RWPE2 (cell line): Measurements from ENCODE around the gene RSPRY1.

ENCODE experiments used
- ATAC-seq: fragments of 200-7000 bp; cut with Tn5 transposase; 3 replicates; pipeline ENCODE4 v1.9.1; 2021; ENCODE audit warnings: low read depth
- DNase-seq: peaks from one replicate; pipeline ENCODE4 v3.0.0-alpha.2; 2020; ENCODE audit warnings: low spot score
- H3K27ac ChIP-seq: fragments of 450-650 bp; 2 replicates; pipeline ENCODE4 v1.5.1; 2017; ENCODE audit warnings: mild to moderate bottlenecking; ENCODE audit not compliant: poor library complexity, severe bottlenecking
- H3K27me3 ChIP-seq: fragments of 250-450 bp; sonication (Bioruptor Pico); 2 replicates; pipeline ENCODE4 v1.5.1; 2021; ENCODE audit warnings: mild to moderate bottlenecking, moderate library complexity; ENCODE audit not compliant: insufficient read depth, poor library complexity, severe bottlenecking
- H3K36me3 ChIP-seq: fragments of 250-450 bp; sonication (Bioruptor Pico); 2 replicates; pipeline ENCODE4 v1.5.1; 2020; ENCODE audit warnings: low read depth, mild to moderate bottlenecking, moderate library complexity
- H3K4me1 ChIP-seq: fragments of 250-450 bp; sonication (Bioruptor Pico); 2 replicates; pipeline ENCODE4 v1.5.1; 2021; ENCODE audit warnings: mild to moderate bottlenecking, moderate library complexity; ENCODE audit not compliant: insufficient read depth, poor library complexity, severe bottlenecking
- H3K4me3 ChIP-seq: fragments of 250-450 bp; sonication (Bioruptor Pico); 2 replicates; pipeline ENCODE4 v1.5.1; 2021; ENCODE audit warnings: mild to moderate bottlenecking, moderate library complexity; ENCODE audit not compliant: severe bottlenecking
- H3K9me3 ChIP-seq: fragments of 250-450 bp; sonication (Bioruptor Pico); 2 replicates; pipeline ENCODE4 v1.5.1; 2021; ENCODE audit warnings: mild to moderate bottlenecking, moderate library complexity; ENCODE audit not compliant: severe bottlenecking
- CTCF ChIP-seq: fragments of 450-650 bp; IDR thresholded peaks from one replicate; pipeline ENCODE4 v1.5.1; 2017; ENCODE audit warnings: mild to moderate bottlenecking, moderate library complexity; ENCODE audit not compliant: poor library complexity, severe bottlenecking

The RSPRY1 gene

GRCh38 chr16:57257455-57258070 lies 71.4 kb downstream of the RSPRY1 start:
- H3K36me3 ChIP-seq = peaks cover 68% of the 10 kb centered on the region

DNA sequence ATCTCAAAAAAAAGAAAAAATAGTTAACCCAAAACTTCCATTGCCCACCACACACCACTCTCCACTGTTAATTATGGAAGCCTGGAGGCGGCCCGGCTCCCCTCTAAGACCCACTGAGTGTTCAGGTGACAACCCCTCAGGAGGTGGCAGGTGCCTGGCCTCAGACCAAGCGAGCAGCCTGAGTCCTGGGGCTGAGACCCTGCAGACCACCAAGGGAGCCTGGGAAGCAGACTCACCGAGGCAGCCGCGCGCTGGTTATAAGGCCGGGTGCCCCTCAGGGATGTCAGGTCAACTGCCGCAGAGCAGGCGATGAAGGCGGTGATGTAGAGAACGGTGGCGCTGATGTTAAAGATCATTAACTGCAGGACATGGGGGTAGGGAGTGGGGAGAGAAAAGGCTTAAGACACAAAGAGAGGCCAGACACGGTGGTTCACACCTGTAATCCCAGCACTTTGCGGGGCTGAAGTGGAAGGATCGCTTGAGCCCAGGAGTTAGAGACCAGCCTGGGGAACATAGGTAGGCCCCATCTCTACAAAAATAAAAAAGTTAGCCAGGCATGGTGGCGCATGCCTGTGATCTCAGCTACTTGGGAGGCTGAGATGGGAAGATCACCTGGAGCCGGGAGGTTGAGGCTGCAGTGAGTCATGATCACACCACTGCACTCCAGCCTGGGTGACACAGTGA lies 72.2 kb downstream of the RSPRY1 start:
- H3K27ac ChIP-seq = no peak overlapping the region
- H3K4me1 ChIP-seq = peaks cover 35% of the 10 kb centered on the region
- H3K27me3 ChIP-seq = no peaks in the 10 kb centered on the region
- no peak overlapping the region for H3K4me3 ChIP-seq
- TF ChIP-seq CTCF = no peak
- H3K36me3 ChIP-seq = peaks cover 60% of the 10 kb centered on the region
- peak; percentile 45 for DNase-seq
- no peaks in the 10 kb centered on the region for H3K9me3 ChIP-seq
- no peak for ATAC-seq

More at GRCh38 chr16:57257455-57258070, 71.4 kb downstream of the RSPRY1 start:
- Histone ChIP-seq H3K4me1 (peaks cover 27% of the 10 kb centered on the region), H3K4me3 (no peak overlapping the region), H3K27ac (no peak overlapping the region), H3K9me3 (no peaks in the 10 kb centered on the region), H3K27me3 (no peaks in the 10 kb centered on the region)
- DNase-seq (peak; percentile 25), ATAC-seq (no peak)
- no peak for TF ChIP-seq CTCF

DNA sequence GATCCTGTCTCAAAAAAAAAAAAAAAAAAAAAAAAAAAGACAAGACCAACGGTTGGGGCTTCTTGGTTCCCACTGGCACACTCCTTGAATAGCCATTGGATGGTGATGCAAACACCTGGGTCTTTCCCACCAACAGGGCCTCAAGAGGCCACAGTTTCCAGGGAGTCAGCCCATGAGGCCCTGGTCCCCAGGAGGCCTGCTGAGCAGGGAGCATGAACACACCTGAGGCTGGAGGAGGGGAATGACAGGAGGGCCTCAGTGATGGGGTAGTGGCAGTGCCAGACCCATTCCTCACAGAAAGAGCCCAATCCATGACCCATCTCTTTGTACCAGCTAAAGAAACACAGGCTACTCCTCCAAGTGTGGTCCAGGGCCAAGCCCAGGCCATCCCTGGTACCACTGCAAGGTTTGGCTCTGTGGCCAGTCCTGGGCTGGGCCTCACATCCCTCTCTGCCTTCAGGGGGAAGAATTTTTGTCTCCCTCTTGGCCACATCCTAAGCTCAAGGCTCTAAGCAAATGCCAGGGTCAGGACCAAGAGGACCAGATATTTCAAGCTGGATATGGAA lies 72.9 kb downstream of the RSPRY1 start:
- ATAC-seq (no peak), DNase-seq (peak; percentile 49)
- TF ChIP-seq CTCF = no peak
- Histone ChIP-seq H3K4me1 (peaks cover 35% of the 10 kb centered on the region), H3K4me3 (no peak overlapping the region), H3K27ac (peak overlapping the region; percentile 83), H3K36me3 (peaks cover 54% of the 10 kb centered on the region), H3K27me3 (no peaks in the 10 kb centered on the region), H3K9me3 (no peaks in the 10 kb centered on the region)

DNA sequence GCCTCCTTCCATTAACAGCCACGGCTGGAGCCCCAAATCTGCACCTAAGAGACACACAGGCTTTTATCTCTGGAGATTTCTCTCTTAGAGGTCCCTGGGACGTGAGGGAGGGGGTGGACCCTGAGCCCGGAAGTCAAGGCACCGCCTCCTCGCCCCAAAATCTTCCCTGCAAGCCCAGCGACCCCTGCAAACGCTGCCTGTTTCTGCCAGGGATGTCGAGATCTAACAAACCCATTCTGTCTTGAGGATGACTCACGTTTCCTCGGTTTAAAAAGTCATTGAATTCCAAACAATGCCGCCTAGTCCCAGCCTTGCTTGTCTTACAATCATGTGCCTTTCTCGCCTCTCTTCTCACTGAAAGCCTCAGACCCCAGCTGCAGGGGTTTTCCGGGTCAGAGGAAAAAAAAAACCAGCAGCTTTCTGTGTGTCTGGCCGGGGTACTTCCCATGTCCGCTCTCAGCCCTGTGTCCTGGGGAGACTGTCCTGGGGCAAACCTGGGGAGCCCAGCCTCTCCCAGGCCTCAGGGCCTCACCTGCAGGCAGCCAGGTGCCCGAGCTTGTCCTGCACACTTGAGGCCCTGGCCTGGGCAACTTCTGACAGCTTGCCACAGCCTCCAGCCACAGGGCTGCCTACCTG lies 74.3 kb downstream of the RSPRY1 start:
- Histone ChIP-seq H3K4me3 (no peak overlapping the region), H3K9me3 (no peaks in the 10 kb centered on the region), H3K4me1 (peaks cover 43% of the 10 kb centered on the region), H3K27me3 (no peaks in the 10 kb centered on the region), H3K36me3 (peaks cover 45% of the 10 kb centered on the region), H3K27ac (peak overlapping the region; percentile 83)
- TF ChIP-seq CTCF = no peak
- DNase-seq (peak; percentile 68), ATAC-seq (peak; percentile 64)
